ENCODE data around the gene NXPE4.

NXPE4 gene

GRCh38 chr11:114559425-114560310, 35.9 kb downstream of the NXPE4 start, which contains the start of gene NXPE1:
NXPE1 (minus strand) TSS chr11:114559881; CDS start chr11:114551201, 8,680 bp downstream.
- DNase-seq, result no peak

DNA sequence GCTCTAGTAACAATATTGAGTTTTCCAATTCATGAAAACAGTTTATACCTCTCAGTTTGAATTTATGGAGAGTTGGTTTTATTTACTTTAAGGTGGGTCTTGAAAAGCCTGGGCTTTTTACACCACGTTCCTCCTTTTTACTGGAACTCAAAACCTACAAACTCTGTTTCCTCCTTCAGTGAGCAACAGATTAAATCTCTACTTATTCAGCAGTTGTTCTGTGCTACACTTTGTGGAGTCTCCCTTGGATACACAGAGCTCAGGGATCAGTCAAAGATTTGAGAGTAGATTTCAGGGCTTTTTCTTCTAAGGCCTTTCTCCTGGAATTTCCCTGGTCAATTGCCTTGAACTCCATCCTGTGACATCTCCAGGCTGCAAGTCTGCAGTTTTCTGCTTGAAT, 39.5 kb downstream of the NXPE4 start:
- no peak for DNase-seq

- DNase-seq, result no peak
Measured at GRCh38 chr11:114553642-114554041, 41.9 kb downstream of the NXPE4 start.

DNA sequence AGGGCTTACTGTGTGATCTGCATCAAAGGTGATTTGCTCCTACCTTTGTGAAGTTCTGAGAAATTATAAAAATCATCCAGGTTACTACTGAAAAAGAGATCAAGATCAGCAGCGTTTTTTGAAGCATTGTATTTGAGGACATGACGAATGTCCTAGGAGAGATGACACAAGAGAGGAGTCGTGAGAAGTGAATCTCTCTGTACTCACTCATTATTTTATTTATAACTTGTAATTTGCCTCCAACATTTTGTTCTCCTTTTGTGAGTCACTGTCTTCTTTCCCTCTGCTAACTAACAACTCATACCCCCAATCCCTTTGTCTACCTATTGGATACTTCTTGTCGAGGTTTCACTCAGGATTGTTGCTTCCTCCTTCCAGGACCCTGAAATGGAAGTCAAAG, 44.5 kb downstream of the NXPE4 start:
- DNase-seq, result no peak

DNA sequence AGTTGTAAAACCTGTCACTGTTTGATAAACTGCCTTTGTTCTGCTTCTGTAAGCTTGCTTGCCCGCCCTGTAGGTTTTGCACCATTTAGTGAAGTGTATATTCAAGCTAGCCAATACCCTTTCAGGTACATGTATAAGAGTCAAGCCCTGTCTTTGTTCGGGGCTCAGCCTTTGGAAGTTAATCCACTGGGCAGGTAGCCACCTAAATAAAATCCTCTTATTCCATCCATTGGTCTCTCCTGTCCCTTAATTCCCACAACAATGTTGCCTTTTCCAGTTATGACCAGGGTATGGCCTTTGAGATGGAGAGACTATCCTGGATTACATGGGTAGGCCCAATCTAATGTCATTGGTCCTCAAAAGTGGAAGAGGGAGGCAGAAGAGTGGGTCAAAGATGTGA, 69.9 kb downstream of the NXPE4 start:
- DNase-seq, result no peak

GRCh38 chr11:114524122-114524521, 71.5 kb downstream of the NXPE4 start:
- no peak for DNase-seq

DNA sequence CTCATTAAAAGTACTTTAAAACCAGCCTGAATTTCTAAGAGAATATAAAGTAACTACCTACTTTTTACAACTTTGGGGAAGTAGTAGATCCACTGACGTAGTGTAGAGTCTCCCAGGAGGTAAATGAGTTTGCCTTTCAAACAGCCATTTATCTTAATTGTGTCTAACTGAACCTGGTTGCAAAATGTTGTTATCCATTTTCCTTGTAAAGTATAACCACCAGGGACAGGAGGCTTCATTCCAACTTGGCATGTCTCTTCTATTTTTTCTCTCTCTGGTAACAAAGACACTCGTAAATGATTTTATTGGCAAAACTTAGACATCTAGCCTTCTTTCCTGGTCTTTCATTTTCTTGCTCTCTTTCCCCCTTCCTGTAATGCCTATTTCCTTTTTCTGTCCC, 72.8 kb downstream of the NXPE4 start:
- DNase-seq, result no peak

Measured in NCI-H446 treated with DMSO at 0.1 percent for 48 hours (cell line).